Measurements from ENCODE around the gene PHC2.

- TF ChIP-seq CTCF (IDR thresholded peaks at IDR 0.05) (no peak), POLR2A (IDR thresholded peaks at IDR 0.05) (no peak)
Observed at GRCh38 chr1:33392206-33392605, 38.7 kb downstream of the PHC2 start.
